ENCODE measurements around the gene ZNF148. TPM values are rescaled to one million over a fixed set of nuclear protein-coding genes. Genes with fewer than 3 reads are reported as not detected.

ZNF148 gene
- total RNA-seq, 4 donors from 2014 or later, result 17.0 to 34.9 (median 20.0) TPM

DNA sequence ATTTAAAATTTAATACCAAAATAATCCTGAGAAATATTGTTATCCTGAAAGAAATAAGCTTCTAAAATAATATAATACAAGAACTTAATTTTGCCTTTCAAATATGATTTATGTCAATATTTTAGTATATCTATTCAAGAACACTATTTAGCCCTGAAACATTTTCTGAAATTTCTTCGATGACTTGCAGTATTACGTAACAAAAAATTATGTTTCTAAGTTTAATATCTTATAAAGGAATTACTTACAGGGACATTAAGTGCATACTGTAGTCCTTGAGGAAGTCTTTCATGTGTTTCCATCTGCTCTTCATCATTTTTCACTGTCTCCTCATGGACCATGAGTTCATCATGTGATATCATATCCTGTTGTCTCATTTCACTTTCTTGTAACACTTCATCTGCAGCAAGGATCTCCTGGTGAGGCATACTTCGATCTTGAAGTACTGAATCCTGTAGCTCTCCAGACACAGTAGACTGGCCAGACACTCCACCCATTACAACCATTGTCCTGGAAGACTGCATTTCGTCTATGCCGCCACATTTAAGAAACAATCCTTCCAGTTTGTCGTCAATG is 62.0 kb downstream of the ZNF148 start:
- no peak for DNase-seq

DNA sequence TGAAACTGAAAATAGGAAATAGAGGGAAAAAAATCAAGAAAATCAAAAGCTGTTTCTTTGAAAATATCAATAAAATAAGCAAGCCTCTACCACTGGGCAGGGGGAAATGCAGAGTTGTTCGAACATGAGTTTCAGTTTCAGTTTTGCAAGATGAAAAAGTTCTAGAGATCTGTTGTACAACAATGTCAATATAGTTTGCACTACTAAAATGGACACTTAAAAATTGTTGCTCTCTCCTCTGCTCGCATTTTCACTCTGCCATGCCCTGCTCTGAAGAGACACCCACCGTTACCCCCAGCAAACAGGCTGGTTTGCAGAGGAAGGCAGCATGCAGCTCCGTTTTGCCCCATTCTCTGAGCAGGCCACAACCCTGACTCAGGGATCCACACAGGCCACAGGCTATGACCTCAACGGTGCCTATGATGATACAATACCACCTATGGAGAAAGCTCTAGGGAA is 64.5 kb downstream of the ZNF148 start:
- Histone ChIP-seq H3K9me3 (no peaks in the 10 kb centered on the region), H3K27me3 (no peaks in the 10 kb centered on the region), H3K36me3 (peaks cover 0 to 14% of the 10 kb centered on the region in 2 donors), H3K4me3 (peak overlapping the region in 3 of 4 donors; percentile 13 to 39 (median 36)), H3K4me1 (no peaks in the 10 kb centered on the region), H3K27ac (peak overlapping the region in 1 of 4 donors; percentile 17)
- in situ Hi-C loops (cut with MboI; ENCODE audit: low sequenced_read_pairs in 4 of 4) (no loop called here), intact Hi-C loops (cut with DNase I; ENCODE audit: low total_unique reads) (no loop called here)
- TF ChIP-seq, protein P1, sequence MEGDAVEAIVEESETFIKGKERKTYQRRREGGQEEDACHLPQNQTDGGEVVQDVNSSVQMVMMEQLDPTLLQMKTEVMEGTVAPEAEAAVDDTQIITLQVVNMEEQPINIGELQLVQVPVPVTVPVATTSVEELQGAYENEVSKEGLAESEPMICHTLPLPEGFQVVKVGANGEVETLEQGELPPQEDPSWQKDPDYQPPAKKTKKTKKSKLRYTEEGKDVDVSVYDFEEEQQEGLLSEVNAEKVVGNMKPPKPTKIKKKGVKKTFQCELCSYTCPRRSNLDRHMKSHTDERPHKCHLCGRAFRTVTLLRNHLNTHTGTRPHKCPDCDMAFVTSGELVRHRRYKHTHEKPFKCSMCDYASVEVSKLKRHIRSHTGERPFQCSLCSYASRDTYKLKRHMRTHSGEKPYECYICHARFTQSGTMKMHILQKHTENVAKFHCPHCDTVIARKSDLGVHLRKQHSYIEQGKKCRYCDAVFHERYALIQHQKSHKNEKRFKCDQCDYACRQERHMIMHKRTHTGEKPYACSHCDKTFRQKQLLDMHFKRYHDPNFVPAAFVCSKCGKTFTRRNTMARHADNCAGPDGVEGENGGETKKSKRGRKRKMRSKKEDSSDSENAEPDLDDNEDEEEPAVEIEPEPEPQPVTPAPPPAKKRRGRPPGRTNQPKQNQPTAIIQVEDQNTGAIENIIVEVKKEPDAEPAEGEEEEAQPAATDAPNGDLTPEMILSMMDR (IDR thresholded peaks at IDR 0.05 in 4 of 5, conservative IDR thresholded peaks at IDR 0.05 in 1 of 5), result no peak
- no peak for TF ChIP-seq POLR2A (IDR thresholded peaks at IDR 0.05)
- no peak for ATAC-seq
- DNase-seq, result no peak

More for the DNA sequence above, 62.0 kb downstream of the ZNF148 start:
- TF ChIP-seq, protein P1 (IDR thresholded peaks at IDR 0.05 in 4 of 5, conservative IDR thresholded peaks at IDR 0.05 in 1 of 5), result no peak
- no peak for TF ChIP-seq POLR2A (IDR thresholded peaks at IDR 0.05)
- H3K9me3 ChIP-seq, result no peaks in the 10 kb centered on the region
- no peaks in the 10 kb centered on the region for H3K27me3 ChIP-seq
- H3K27ac ChIP-seq, result no peak overlapping the region
- in situ Hi-C loops (cut with MboI; ENCODE audit: low sequenced_read_pairs in 4 of 4), result no loop called here
- intact Hi-C loops (cut with DNase I; ENCODE audit: low total_unique reads), result no loop called here
- H3K36me3 ChIP-seq, result peaks cover 0 to 11% of the 10 kb centered on the region in 2 donors
- no peak overlapping the region for H3K4me3 ChIP-seq
- no peaks in the 10 kb centered on the region for H3K4me1 ChIP-seq
- no peak for ATAC-seq

DNA sequence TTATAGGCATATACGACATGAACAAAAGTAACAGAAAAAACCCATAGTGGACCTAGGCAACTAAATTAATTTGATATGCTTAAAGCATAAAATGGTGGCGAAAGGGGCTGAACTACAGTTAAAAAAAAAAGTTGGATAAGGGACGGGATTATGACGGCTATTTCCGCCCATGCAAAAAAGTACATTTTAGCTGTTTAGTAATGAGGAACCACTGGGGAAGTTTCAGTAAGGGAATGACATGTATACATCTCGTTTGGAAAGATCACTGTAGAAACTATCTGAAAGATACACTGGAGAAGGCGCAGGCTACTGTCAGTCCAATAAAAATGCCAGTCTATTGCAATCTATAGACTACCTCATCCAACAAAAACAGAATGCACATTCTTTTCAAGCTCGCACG is 65.6 kb downstream of the ZNF148 start:
- Histone ChIP-seq H3K4me1 (no peaks in the 10 kb centered on the region), H3K27ac (no peak overlapping the region), H3K27me3 (no peaks in the 10 kb centered on the region), H3K9me3 (no peaks in the 10 kb centered on the region), H3K4me3 (no peak overlapping the region), H3K36me3 (peaks cover 0 to 14% of the 10 kb centered on the region in 2 donors)
- intact Hi-C loops (cut with DNase I; ENCODE audit: low total_unique reads), result no loop called here
- TF ChIP-seq POLR2A (IDR thresholded peaks at IDR 0.05), result no peak
- TF ChIP-seq, protein P1 (IDR thresholded peaks at IDR 0.05 in 4 of 5, conservative IDR thresholded peaks at IDR 0.05 in 1 of 5), result no peak
- DNase-seq (no peak), ATAC-seq (no peak)
- in situ Hi-C loops (cut with MboI; ENCODE audit: low sequenced_read_pairs in 4 of 4), result no loop called here

DNA sequence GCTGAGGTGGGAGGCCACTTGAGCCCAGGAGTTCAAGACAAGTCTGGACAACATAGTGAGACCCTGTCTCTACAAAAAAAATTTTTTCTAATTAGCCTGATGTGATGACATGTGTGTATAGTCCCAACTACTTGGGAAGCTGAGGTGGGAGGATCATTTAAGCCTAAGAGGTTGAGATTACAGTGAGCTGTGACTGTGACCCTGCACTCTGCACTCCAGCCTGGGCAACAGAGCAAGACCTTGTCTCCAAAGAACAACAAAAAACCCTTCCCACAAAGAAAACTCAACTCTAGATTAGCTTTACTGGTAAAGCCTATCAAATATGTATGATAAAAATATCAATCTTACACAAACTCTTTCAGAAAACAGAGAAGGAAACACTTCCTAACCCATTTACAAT is 68.5 kb downstream of the ZNF148 start:
- H3K9me3 ChIP-seq, result no peaks in the 10 kb centered on the region

More for the DNA sequence above, 68.5 kb downstream of the ZNF148 start:
- Histone ChIP-seq H3K4me1 (peaks cover 0 to 3% of the 10 kb centered on the region in 2 donors), H3K36me3 (peaks cover 0 to 5% of the 10 kb centered on the region in 2 donors), H3K27ac (no peak overlapping the region), H3K4me3 (no peak overlapping the region), H3K27me3 (no peaks in the 10 kb centered on the region)
- DNase-seq (no peak), ATAC-seq (no peak)
- intact Hi-C loops (cut with DNase I; ENCODE audit: low total_unique reads) (no loop called here), in situ Hi-C loops (cut with MboI; ENCODE audit: low sequenced_read_pairs in 4 of 4) (no loop called here)
- TF ChIP-seq POLR2A (IDR thresholded peaks at IDR 0.05), result no peak
- TF ChIP-seq, protein P1 (IDR thresholded peaks at IDR 0.05 in 4 of 5, conservative IDR thresholded peaks at IDR 0.05 in 1 of 5), result no peak
